ENCODE data around the gene KRT71. TPM values are rescaled to one million over a fixed set of nuclear protein-coding genes. Genes with fewer than 3 reads are reported as not detected.
"Not testable (repeated sequence)": the region's sequence is repeated elsewhere in the genome, so short reads cannot be mapped to it uniquely, and the experiment has no call there.

Gene KRT71
- total RNA-seq, 1 donor from 2014 or later: not detected

- TF ChIP-seq, protein P1, sequence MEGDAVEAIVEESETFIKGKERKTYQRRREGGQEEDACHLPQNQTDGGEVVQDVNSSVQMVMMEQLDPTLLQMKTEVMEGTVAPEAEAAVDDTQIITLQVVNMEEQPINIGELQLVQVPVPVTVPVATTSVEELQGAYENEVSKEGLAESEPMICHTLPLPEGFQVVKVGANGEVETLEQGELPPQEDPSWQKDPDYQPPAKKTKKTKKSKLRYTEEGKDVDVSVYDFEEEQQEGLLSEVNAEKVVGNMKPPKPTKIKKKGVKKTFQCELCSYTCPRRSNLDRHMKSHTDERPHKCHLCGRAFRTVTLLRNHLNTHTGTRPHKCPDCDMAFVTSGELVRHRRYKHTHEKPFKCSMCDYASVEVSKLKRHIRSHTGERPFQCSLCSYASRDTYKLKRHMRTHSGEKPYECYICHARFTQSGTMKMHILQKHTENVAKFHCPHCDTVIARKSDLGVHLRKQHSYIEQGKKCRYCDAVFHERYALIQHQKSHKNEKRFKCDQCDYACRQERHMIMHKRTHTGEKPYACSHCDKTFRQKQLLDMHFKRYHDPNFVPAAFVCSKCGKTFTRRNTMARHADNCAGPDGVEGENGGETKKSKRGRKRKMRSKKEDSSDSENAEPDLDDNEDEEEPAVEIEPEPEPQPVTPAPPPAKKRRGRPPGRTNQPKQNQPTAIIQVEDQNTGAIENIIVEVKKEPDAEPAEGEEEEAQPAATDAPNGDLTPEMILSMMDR (IDR thresholded peaks at IDR 0.05; ENCODE audit: insufficient read depth, low read length, severe bottlenecking): no peak
- no peak overlapping the region for H3K4me3 ChIP-seq (ENCODE audit: low read depth, low read length)
- H3K27me3 ChIP-seq (ENCODE audit: control insufficient read depth, insufficient read depth, low read length): peaks cover 14% of the 10 kb centered on the region
- DNase-seq (ENCODE audit: low read depth): no peak
- H3K36me3 ChIP-seq (ENCODE audit: control insufficient read depth, insufficient read depth, low read length): no peaks in the 10 kb centered on the region
- FAIRE-seq: no peak
Measured at GRCh38 chr12:52598966-52599365, 46.0 kb upstream of the KRT71 start.

- H3K27me3 ChIP-seq (ENCODE audit: control insufficient read depth, insufficient read depth, low read length); FAIRE-seq; H3K4me3 ChIP-seq (ENCODE audit: low read depth, low read length); DNase-seq (ENCODE audit: low read depth); H3K36me3 ChIP-seq (ENCODE audit: control insufficient read depth, insufficient read depth, low read length): not testable (repeated sequence)
Measured at GRCh38 chr12:52594237-52594636, 41.3 kb upstream of the KRT71 start.

DNA sequence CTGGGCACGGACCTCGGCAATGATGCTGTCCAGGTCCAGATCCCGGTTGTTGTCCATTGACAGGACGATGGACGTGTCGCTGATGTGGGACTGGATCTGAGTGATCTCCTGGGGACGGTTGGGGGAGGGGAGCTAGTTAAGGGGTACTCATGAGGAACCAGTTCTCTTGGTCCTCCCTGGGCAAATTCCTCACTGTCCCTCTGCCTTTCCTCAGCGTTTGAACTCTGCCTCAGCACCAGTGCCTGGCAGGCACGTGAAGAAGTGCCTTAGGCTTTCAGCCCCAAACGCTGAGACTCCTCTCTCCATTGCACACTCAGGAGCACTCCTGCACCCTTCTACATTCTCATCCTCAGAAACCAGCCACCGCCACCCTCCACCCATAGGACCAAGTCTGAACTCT, 38.6 kb upstream of the KRT71 start:
- H3K4me3 ChIP-seq (ENCODE audit: low read depth, low read length): no peak overlapping the region
- DNase-seq (ENCODE audit: low read depth) (no peak), FAIRE-seq (no peak)
- peaks cover 5% of the 10 kb centered on the region for H3K27me3 ChIP-seq (ENCODE audit: control insufficient read depth, insufficient read depth, low read length)
- no peaks in the 10 kb centered on the region for H3K36me3 ChIP-seq (ENCODE audit: control insufficient read depth, insufficient read depth, low read length)
- TF ChIP-seq, protein P1 (IDR thresholded peaks at IDR 0.05; ENCODE audit: insufficient read depth, low read length, severe bottlenecking): no peak

DNA sequence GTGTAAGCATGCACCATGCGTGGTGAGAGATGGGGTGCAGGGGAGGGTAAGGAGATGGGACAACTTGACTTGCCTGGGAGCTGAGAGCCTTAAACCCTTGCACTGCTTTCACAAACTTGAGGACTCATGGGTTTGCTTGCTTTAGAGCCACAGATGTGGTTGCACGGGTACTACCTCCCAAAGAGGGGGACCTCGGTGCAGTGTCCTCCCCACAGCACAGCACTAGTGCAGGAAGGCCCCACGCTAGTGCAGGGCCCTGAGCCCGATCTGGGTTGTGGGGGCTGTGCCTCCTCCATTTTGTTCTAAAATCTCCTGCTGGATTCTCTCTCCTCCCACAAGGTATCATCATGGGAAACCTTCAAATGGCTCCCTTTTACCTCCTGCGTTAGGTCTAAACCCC, 37.1 kb upstream of the KRT71 start:
- FAIRE-seq: peak; percentile 50
- TF ChIP-seq, protein P1 (IDR thresholded peaks at IDR 0.05; ENCODE audit: insufficient read depth, low read length, severe bottlenecking): no peak
- DNase-seq (ENCODE audit: low read depth): no peak
- Histone ChIP-seq H3K27me3 (ENCODE audit: control insufficient read depth, insufficient read depth, low read length) (peaks cover 5% of the 10 kb centered on the region), H3K36me3 (ENCODE audit: control insufficient read depth, insufficient read depth, low read length) (no peaks in the 10 kb centered on the region), H3K4me3 (ENCODE audit: low read depth, low read length) (no peak overlapping the region)

DNA sequence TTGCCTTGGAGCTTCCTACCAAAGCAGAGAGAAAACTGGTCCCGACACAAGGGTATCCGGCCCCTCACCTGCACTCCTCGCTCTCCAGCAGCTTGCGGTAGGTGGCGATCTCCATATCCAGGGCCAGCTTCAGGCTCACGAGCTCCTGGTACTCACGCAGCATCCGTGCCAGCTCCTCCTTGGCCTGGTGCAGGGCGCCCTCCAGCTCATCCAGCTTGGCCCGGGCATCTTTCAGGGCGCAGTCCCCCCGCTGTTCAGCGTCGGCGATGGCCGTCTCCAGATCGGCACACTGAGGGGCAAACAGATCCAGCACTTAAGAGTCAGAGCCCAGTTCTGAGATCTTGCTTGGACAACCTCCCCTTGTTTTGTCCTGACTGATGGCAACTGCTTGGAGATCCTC, 34.6 kb upstream of the KRT71 start:
- Histone ChIP-seq H3K4me3 (ENCODE audit: low read depth, low read length) (no peak overlapping the region), H3K27me3 (ENCODE audit: control insufficient read depth, insufficient read depth, low read length) (peaks cover 3% of the 10 kb centered on the region), H3K36me3 (ENCODE audit: control insufficient read depth, insufficient read depth, low read length) (no peaks in the 10 kb centered on the region)
- TF ChIP-seq, protein P1 (IDR thresholded peaks at IDR 0.05; ENCODE audit: insufficient read depth, low read length, severe bottlenecking): no peak
- FAIRE-seq (no peak), DNase-seq (ENCODE audit: low read depth) (no peak)

DNA sequence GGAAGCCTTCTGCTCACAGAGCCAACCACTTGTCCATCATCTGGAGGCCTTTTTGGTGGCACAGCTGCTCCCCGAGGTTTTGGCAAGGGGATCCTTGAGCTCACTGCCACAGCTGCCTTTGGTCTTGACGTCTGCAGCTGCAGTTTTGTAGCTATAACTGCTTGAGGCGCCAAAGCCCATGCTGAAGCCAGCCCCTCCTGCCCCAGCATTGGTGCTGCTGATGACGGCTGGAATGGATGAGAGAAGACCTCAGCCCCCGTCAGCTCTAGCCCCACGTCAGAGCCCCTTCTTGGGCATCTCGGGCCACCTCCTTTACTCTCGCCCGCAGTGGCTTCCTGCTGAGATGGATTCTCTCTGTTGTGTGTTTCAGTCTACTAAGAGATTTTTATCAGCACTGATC, 33.0 kb upstream of the KRT71 start:
- TF ChIP-seq, protein P1 (IDR thresholded peaks at IDR 0.05; ENCODE audit: insufficient read depth, low read length, severe bottlenecking): no peak
- FAIRE-seq (no peak), DNase-seq (ENCODE audit: low read depth) (no peak)
- H3K36me3 ChIP-seq (ENCODE audit: control insufficient read depth, insufficient read depth, low read length): no peaks in the 10 kb centered on the region
- H3K27me3 ChIP-seq (ENCODE audit: control insufficient read depth, insufficient read depth, low read length): no peaks in the 10 kb centered on the region
- no peak overlapping the region for H3K4me3 ChIP-seq (ENCODE audit: low read depth, low read length)

Measured in bronchial epithelial cell (primary cell).